ENCODE data around the gene BLACAT1.

GRCh38 chr1:205473475-205473874 lies 17.6 kb upstream of the BLACAT1 start:
- TF ChIP-seq CTCF (IDR thresholded peaks at IDR 0.05) (no peak), POLR2A (IDR thresholded peaks at IDR 0.05) (no peak)

Measured in body of pancreas (tissue), 4 donors.